ENCODE measurements around the gene C14orf39.
"Not testable (repeated sequence)": the region's sequence is repeated elsewhere in the genome, so short reads cannot be mapped to it uniquely, and the experiment has no call there.

The C14orf39 gene

DNA sequence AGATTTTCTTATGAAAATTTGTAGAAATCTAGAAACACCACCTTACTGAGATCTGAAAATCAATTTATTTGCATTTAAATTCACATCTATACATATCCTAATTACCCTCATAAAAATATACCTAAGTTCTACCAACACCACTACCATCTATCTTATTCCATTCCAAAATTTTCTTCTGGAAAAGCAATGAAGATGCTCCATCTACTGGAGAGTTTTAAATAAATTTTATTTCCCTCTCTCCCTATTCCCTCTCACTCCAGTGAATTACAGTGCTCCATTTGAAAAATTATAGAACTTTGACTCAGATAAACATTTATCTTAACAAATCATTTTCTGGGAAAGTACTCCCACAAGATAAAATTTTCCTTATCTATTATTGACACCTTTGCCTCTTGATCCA lies 2.3 kb upstream of the C14orf39 start:
- no peak for DNase-seq

DNA sequence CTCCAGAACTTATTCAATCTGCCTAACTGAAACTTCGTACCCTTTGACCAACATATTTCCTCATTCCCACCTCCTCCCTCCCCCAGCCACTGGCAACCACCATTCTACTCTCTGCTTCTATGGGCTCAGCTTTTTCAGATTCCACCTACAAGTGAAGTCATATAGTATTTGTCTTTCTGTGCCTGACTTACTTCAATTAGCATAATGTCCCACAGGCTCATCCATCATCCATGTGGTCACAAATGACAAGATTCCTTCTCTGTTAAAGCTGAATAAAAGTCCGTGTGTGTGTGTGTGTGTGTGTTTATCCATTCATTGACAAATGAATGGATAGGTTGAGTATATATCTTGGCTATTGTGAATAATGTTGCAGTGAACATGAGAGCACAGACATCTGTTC lies 1.3 kb upstream of the C14orf39 start:
- DNase-seq = no peak

DNA sequence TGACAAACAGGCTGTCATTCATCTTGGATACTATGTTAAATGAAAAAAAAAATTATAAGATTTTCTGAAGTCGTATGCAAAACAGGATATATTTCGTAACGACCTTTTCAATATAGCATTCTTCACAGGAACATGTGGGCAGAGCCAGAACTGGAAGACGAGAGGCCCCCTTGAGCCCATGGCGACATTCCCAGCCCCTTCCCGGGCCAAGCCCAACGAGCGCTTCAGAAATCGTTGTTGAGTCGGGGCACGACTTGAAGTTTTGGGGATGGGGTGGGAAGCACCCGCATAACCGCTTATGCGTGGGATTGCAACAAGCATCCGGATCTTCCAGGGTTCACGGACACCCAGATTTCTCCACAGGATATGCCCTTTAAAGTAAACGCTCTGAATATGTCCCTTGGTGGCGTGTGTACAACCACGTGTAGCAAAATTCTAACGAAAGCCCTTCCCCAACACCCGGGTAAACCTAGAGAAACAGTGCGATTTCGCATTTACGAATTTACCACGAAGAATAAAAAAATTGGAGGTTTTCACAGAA lies 736 bp downstream of the C14orf39 start:
- DNase-seq = no peak

DNA sequence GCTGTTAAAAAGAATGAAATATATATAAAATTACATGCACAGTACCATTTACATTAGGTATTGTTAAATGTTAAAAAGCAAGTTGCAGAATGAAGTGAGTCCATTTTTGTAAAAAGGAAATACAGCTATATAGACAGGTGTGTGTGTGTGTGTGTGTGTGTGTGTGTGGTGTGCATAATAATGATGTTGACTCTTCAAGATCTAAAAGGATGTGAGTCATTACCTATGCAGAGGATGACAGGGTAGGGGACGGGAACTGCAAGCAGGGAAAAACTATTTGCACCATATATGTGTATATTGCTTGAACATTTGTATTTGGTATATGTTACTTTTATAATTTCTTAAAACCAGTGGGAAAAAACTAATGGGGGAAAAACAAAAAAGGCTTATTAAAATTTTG lies 3.1 kb downstream of the C14orf39 start:
- DNase-seq = no peak

DNA sequence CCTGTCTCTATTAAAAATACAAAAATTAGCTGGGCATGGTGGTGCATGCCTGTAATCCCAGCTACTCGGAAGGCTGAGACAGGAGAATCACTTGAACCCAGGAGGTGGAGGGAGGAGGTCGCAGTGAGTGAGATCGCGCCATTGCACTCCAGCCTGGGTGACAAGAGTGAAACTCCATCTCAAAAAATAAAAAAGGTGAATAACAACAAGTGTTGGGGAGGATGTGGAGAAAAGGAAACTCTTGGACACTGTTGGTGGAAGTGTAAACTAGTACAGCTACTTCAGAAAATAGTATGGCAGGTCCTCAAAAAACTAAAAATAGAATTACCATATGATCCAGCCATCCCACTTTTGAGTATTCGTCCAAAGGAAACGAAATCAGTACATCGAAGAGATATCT lies 5.6 kb downstream of the C14orf39 start:
- not testable (repeated sequence) for DNase-seq

DNA sequence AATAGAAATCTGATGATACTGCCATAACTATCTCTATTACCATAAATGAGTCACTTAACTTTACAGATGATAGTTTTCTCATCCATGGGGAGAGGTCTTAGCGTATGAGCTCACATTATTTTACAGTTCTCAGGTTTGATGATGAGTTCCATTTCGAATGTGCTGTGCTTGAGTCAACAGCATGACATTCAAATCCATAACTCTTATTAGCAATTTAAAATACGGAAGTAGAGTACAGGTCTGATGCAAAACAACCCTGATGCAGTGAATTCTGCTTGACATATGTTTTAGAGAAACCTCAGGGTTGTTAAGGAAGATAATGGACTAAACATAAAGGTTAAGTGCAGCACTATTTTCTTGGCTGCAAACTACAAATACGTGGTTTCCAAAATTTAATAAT lies 30.0 kb downstream of the C14orf39 start:
- DNase-seq = no peak

DNA sequence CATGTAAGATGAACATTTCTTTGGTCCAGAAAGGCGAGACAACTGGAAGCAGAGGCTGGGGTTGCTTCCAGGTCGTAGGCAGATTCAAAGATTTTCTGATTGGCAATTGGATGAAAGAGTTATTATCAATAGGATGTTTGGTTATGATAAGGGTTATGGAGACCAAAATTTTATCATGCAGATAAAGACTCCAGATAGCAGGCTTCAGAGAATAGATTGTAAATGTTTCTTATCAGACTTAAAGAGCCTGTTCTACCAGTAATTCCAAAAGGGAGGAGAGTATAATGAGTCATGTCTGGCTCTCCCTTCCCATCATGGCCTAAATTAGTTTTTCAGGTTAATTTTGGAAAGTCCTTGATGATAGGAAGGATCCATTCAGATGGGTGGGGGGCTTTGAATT lies 55.6 kb downstream of the C14orf39 start:
- DNase-seq = no peak

DNA sequence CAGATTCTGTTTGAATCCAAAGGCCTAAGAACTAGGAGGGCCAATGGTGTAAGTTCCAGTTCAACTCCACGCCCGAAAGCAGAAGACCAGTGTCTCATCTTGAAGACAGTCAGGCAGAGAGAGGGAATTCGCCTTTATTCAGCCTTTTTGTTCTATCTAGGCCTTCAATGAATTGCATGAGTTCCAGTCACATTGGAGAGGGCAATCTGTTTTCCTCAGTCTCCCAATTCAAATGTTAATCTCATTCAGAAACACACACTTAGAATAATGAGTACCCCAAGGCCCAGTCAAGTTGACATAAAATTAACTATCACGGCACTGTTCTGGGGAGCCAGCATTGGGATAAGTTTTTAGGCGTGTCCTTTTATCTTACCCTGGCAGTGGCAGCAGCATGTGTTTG lies 65.8 kb downstream of the C14orf39 start:
- no peak for DNase-seq

DNA sequence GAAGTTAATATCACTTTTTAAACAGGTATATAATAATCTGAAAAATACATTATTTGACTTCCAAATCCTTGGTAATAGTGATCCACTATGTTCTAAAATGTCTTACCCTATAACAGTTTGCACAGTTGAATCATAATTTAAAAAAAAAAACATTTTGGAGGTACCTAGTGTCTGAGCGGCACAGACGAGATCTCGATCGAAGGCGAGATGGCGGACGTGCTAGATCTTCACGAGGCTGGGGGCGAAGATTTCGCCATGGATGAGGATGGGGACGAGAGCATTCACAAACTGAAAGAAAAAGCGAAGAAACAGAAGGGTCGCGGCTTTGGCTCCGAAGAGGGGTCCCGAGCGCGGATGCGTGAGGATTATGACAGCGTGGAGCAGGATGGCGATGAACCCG lies 88.3 kb downstream of the C14orf39 start:
- DNase-seq = not testable (repeated sequence)

DNA sequence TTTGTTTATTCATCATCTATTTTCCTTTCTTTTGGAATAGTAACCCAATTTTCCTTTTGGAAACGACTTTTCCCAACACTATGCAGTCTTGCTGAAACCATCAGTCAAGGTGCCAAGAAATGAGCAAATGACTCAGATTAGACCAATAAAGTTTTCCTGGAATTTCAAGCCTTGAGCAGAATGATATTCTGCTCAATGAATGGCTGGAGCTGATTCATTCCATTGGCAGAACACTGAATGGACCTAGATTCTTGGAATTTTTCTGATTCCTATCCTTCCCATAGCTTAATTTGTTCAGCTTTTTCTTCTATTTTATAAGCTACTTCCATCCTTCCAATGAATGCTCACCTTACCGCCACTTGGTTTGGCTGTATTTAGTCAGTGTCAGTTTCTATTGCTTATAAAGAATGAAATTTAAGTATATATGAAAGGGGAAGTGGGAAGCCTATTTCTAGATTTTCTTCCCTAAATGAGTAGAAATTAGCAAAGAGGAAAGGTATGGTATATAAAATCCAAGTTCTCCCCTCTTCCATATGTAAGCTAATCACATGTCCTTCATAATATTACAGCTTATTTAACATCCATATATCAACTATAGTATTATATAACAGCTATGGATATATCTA lies 89.0 kb downstream of the C14orf39 start:
- no peak for DNase-seq

Data from CD4-positive, alpha-beta T cell treated with Interleukin-17A for 4 hours (primary cell).